ENCODE results near the gene PACS2. TPM values are rescaled to one million over a fixed set of nuclear protein-coding genes. Genes with fewer than 3 reads are reported as not detected.

PACS2 gene
- total RNA-seq, 2 donors from 2014 or later, result 61.3 to 69.4 TPM

- intact Hi-C loops (cut with DNase I), result no loop called here
- no peak for DNase-seq (ENCODE audit: low spot score)
These were observed 73.8 kb downstream of the PACS2 start for GRCh38 chr14:105388110-105388951.

GRCh38 chr14:105388976-105389375, 74.4 kb downstream of the PACS2 start:
- DNase-seq (ENCODE audit: low spot score), result no peak
- intact Hi-C loops (cut with DNase I), result no loop called here

GRCh38 chr14:105389534-105389933, 75.0 kb downstream of the PACS2 start:
- intact Hi-C loops (cut with DNase I), result no loop called here
- DNase-seq (ENCODE audit: low spot score), result no peak

- DNase-seq (ENCODE audit: low spot score), result no peak
- intact Hi-C loops (cut with DNase I), result no loop called here
These were observed 75.7 kb downstream of the PACS2 start for GRCh38 chr14:105389976-105390848.

- intact Hi-C loops (cut with DNase I), result no loop called here
- DNase-seq (ENCODE audit: low spot score), result no peak
These were observed 76.4 kb downstream of the PACS2 start for GRCh38 chr14:105390849-105391500.

GRCh38 chr14:105391541-105391940, 77.0 kb downstream of the PACS2 start:
- DNase-seq (ENCODE audit: low spot score), result no peak
- intact Hi-C loops (cut with DNase I), result no loop called here

- intact Hi-C loops (cut with DNase I), result no loop called here
- no peak for DNase-seq (ENCODE audit: low spot score)
These were observed 77.9 kb downstream of the PACS2 start for GRCh38 chr14:105392131-105393090.

- intact Hi-C loops (cut with DNase I), result no loop called here
- DNase-seq (ENCODE audit: low spot score), result no peak
These were observed 78.6 kb downstream of the PACS2 start for GRCh38 chr14:105393151-105393550.

GRCh38 chr14:105394714-105395537, 80.4 kb downstream of the PACS2 start:
- intact Hi-C loops (cut with DNase I), result no loop called here

GRCh38 chr14:105395538-105395854, 80.9 kb downstream of the PACS2 start:
- intact Hi-C loops (cut with DNase I), result no loop called here
- DNase-seq (ENCODE audit: low spot score), result no peak

More at GRCh38 chr14:105394714-105395537, 80.4 kb downstream of the PACS2 start:
- DNase-seq (ENCODE audit: low spot score), result no peak

GRCh38 chr14:105397350-105397931, 82.9 kb downstream of the PACS2 start:
- DNase-seq (ENCODE audit: low spot score), result no peak
- intact Hi-C loops (cut with DNase I), result no loop called here

GRCh38 chr14:105398044-105398725, 83.6 kb downstream of the PACS2 start, which contains the start of gene TEX22:
TEX22 (plus strand) TSS chr14:105398538; CDS start chr14:105399341, 803 bp downstream.
- intact Hi-C loops (cut with DNase I), result no loop called here

GRCh38 chr14:105398726-105399465, 84.3 kb downstream of the PACS2 start:
- intact Hi-C loops (cut with DNase I), result no loop called here
- no peak for DNase-seq (ENCODE audit: low spot score)

More at GRCh38 chr14:105398044-105398725, 83.6 kb downstream of the PACS2 start, which contains the start of gene TEX22:
- peak; percentile 97 for DNase-seq (ENCODE audit: low spot score)

GRCh38 chr14:105399466-105399775, 84.9 kb downstream of the PACS2 start:
- DNase-seq (ENCODE audit: low spot score), result no peak

GRCh38 chr14:105400016-105400415, 85.5 kb downstream of the PACS2 start:
- intact Hi-C loops (cut with DNase I), result no loop called here
- no peak for DNase-seq (ENCODE audit: low spot score)

More at GRCh38 chr14:105399466-105399775, 84.9 kb downstream of the PACS2 start:
- intact Hi-C loops (cut with DNase I), result no loop called here

- DNase-seq (ENCODE audit: low spot score), result no peak
- intact Hi-C loops (cut with DNase I), result no loop called here
These were observed 87.2 kb downstream of the PACS2 start for GRCh38 chr14:105401699-105402098.
